ENCODE results near the gene FAU. TPM values are rescaled to one million over a fixed set of nuclear protein-coding genes. Genes with fewer than 3 reads are reported as not detected.

FAU gene
- total and polyA plus RNA-seq, 2 of the 13 experiments (the other 11 are each of a cell fraction or from before 2014, with no cell fraction given), result 374 to 869 TPM

GRCh38 chr11:65121865-65122696 is at the start of gene FAU, which contains the start of gene MRPL49 (continued):
- TF ChIP-seq ARNTL (CRISPR knock-in tag; IDR thresholded peaks at IDR 0.05), result 0 out of 2 replicates have a peak, but pooled peaks have one; percentile 15
- peak; percentile 52; the same call in 1 of the 2 replicates for TF ChIP-seq ZNF563 (CRISPR knock-in tag; IDR thresholded peaks at IDR 0.05)
- TF ChIP-seq SRSF9 (IDR thresholded peaks at IDR 0.05; ENCODE audit: borderline replicate concordance, insufficient read depth, low read depth, low read length, poor library complexity, severe bottlenecking), result no peak
- TF ChIP-seq ZNF101 (CRISPR knock-in tag; IDR thresholded peaks at IDR 0.05; ENCODE audit: borderline replicate concordance, low read depth), result no peak
- TF ChIP-seq ZNF781 (CRISPR knock-in tag; IDR thresholded peaks at IDR 0.05; ENCODE audit: borderline replicate concordance, not compliant biosample characterization), result peak; percentile 28
- TF ChIP-seq ZSCAN31 (CRISPR knock-in tag; IDR thresholded peaks at IDR 0.05; ENCODE audit: low read depth), result peak; percentile 95
- TF ChIP-seq, protein P1, sequence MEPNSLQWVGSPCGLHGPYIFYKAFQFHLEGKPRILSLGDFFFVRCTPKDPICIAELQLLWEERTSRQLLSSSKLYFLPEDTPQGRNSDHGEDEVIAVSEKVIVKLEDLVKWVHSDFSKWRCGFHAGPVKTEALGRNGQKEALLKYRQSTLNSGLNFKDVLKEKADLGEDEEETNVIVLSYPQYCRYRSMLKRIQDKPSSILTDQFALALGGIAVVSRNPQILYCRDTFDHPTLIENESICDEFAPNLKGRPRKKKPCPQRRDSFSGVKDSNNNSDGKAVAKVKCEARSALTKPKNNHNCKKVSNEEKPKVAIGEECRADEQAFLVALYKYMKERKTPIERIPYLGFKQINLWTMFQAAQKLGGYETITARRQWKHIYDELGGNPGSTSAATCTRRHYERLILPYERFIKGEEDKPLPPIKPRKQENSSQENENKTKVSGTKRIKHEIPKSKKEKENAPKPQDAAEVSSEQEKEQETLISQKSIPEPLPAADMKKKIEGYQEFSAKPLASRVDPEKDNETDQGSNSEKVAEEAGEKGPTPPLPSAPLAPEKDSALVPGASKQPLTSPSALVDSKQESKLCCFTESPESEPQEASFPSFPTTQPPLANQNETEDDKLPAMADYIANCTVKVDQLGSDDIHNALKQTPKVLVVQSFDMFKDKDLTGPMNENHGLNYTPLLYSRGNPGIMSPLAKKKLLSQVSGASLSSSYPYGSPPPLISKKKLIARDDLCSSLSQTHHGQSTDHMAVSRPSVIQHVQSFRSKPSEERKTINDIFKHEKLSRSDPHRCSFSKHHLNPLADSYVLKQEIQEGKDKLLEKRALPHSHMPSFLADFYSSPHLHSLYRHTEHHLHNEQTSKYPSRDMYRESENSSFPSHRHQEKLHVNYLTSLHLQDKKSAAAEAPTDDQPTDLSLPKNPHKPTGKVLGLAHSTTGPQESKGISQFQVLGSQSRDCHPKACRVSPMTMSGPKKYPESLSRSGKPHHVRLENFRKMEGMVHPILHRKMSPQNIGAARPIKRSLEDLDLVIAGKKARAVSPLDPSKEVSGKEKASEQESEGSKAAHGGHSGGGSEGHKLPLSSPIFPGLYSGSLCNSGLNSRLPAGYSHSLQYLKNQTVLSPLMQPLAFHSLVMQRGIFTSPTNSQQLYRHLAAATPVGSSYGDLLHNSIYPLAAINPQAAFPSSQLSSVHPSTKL (CRISPR knock-in tag; IDR thresholded peaks at IDR 0.05), result peak; percentile 32; the same call in 1 of the 2 replicates
- TF ChIP-seq, protein P2, sequence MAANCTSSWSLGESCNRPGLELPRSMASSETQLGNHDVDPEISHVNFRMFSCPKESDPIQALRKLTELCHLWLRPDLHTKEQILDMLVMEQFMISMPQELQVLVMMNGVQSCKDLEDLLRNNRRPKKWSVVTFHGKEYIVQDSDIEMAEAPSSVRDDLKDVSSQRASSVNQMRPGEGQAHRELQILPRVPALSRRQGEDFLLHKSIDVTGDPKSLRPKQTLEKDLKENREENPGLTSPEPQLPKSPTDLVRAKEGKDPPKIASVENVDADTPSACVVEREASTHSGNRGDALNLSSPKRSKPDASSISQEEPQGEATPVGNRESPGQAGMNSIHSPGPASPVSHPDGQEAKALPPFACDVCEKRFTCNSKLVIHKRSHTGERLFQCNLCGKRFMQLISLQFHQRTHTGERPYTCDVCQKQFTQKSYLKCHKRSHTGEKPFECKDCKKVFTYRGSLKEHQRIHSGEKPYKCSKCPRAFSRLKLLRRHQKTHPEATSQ (CRISPR knock-in tag; IDR thresholded peaks at IDR 0.05; ENCODE audit: borderline replicate concordance), result 0 out of 2 replicates have a peak, but pooled peaks have one; percentile 39
- TF ChIP-seq TCF7L2 (IDR thresholded peaks at IDR 0.05; ENCODE audit: low read depth, low read length), result no peak
- no peak for TF ChIP-seq ZBTB21 (CRISPR knock-in tag; IDR thresholded peaks at IDR 0.05)
- peak; percentile 8; the same call in 1 of the 2 replicates for TF ChIP-seq ZFP37 (CRISPR knock-in tag; IDR thresholded peaks at IDR 0.05; ENCODE audit: borderline replicate concordance)
- no peak for TF ChIP-seq RFX3 (CRISPR knock-in tag; IDR thresholded peaks at IDR 0.05)
- no peak for TF ChIP-seq SP1 (IDR thresholded peaks at IDR 0.05)
- TF ChIP-seq SP1 (CRISPR knock-in tag; IDR thresholded peaks at IDR 0.05), result peak; percentile 97
- TF ChIP-seq ZNF850 (CRISPR knock-in tag; conservative IDR thresholded peaks at IDR 0.05), result 0 out of 2 replicates have a peak, but pooled peaks have one; percentile 55
- 0 out of 2 replicates have a peak, but pooled peaks have one; percentile 37 for TF ChIP-seq GTF3A (CRISPR knock-in tag; conservative IDR thresholded peaks at IDR 0.05)
- no peak for TF ChIP-seq ATM (IDR thresholded peaks at IDR 0.05; ENCODE audit: borderline replicate concordance)

All from HepG2 (cell line).